Measurements from ENCODE around the gene REST. TPM values are rescaled to one million over a fixed set of nuclear protein-coding genes. Genes with fewer than 3 reads are reported as not detected.

Gene REST
- total RNA-seq, 1 experiment from 2014 or later = 38.8 TPM

DNA sequence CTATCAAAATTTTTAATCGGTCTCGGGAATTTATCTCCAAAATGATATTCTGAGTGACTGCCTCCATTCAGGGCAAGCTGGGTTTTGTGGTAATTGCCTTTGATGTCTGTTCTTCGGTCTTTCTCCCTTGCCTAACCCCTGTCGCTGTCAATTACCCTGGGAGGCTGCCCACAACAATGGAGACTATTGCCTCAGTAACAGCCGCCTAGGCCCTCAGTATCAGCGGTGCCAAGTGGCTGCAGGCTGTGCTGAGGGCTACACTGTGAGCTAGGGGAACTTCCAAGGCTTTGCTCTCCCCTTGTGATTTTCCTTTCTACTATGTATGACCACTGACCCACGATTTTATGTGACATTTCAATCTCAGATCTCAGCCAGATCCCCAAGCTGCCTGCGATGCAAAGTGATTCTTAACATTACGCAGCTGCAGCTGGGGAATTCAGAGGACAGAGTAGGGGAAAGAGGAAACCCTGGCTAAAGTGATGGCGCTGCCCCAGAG, 36.3 kb upstream of the REST start:
- no peak for ATAC-seq
- no TSS peak for BruUV-seq (replicated peaks)
- POLR2A ChIA-PET = no interaction called here

DNA sequence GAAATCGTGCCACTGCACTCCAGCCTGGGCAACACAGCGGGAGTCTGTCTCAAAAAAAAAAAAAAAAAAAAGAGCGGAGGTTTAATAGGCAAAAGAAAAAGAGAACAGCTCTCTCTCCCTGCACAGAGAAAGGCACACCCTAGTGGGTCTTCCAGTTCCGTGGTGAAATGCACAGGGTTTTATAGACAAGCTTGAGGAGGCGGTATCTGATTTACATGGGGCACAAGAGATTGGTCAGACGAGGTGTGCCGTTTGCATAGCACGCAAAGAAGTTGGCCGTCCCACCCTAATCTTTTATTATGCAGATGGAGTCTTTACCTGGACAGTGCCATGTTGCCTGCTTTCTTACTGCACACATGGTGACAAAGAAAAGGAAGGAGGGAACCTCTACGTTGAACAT, 33.5 kb upstream of the REST start:
- Histone ChIP-seq H3K27me3 (ENCODE audit: control insufficient read depth, insufficient read depth, low read length) (no peaks in the 10 kb centered on the region), H3K36me3 (ENCODE audit: control insufficient read depth, insufficient read depth, low read length) (no peaks in the 10 kb centered on the region), H3K27ac (ENCODE audit: low read length) (no peak overlapping the region), H3K4me3 (ENCODE audit: low read depth in 2 of 2, low read length in 2 of 2) (no peak overlapping the region), H3K4me1 (ENCODE audit: control insufficient read depth, insufficient read depth, low read length) (no peaks in the 10 kb centered on the region), H3K9me3 (ENCODE audit: control insufficient read depth, insufficient read depth, low read depth, low read length) (no peaks in the 10 kb centered on the region)
- POLR2A ChIA-PET = no interaction called here
- ATAC-seq = no peak
- TF ChIP-seq TCF7L2 (IDR thresholded peaks at IDR 0.05; ENCODE audit: low read depth, low read length) = no peak
- no peak for TF ChIP-seq CTCF (IDR thresholded peaks at IDR 0.05)
- TF ChIP-seq POLR2AphosphoS5 (IDR thresholded peaks at IDR 0.05; ENCODE audit: low read depth, low read length) = no peak
- TF ChIP-seq SIN3A (IDR thresholded peaks at IDR 0.05; ENCODE audit: borderline replicate concordance, insufficient read depth, low read depth, low read length) = no peak
- TF ChIP-seq, protein P1, sequence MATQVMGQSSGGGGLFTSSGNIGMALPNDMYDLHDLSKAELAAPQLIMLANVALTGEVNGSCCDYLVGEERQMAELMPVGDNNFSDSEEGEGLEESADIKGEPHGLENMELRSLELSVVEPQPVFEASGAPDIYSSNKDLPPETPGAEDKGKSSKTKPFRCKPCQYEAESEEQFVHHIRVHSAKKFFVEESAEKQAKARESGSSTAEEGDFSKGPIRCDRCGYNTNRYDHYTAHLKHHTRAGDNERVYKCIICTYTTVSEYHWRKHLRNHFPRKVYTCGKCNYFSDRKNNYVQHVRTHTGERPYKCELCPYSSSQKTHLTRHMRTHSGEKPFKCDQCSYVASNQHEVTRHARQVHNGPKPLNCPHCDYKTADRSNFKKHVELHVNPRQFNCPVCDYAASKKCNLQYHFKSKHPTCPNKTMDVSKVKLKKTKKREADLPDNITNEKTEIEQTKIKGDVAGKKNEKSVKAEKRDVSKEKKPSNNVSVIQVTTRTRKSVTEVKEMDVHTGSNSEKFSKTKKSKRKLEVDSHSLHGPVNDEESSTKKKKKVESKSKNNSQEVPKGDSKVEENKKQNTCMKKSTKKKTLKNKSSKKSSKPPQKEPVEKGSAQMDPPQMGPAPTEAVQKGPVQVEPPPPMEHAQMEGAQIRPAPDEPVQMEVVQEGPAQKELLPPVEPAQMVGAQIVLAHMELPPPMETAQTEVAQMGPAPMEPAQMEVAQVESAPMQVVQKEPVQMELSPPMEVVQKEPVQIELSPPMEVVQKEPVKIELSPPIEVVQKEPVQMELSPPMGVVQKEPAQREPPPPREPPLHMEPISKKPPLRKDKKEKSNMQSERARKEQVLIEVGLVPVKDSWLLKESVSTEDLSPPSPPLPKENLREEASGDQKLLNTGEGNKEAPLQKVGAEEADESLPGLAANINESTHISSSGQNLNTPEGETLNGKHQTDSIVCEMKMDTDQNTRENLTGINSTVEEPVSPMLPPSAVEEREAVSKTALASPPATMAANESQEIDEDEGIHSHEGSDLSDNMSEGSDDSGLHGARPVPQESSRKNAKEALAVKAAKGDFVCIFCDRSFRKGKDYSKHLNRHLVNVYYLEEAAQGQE (IDR thresholded peaks at IDR 0.05; ENCODE audit: insufficient read depth in 1 of 2, low read depth in 2 of 2, low read length in 1 of 2) = no peak
- BruUV-seq (replicated peaks) = no TSS peak
- CTCF ChIA-PET = interaction anchor here (0.6 kb wide), 1 partner anchor 8 kb away, joined by 9 read pairs; no protein-coding TSS in a partner anchor
- in situ Hi-C loops (cut with HindIII; ENCODE audit: low pct_unique_long_range_greater_than_20kb, low sequenced_read_pairs) (no loop called here), intact Hi-C loops (cut with micrococcal nuclease; ENCODE audit: unreplicated experiment) (no loop called here)
- DNase-seq (ENCODE audit: low read depth, low spot score) = no peak

More for the DNA sequence above, 36.3 kb upstream of the REST start:
- CTCF ChIA-PET = no interaction called here
- Histone ChIP-seq H3K27me3 (ENCODE audit: control insufficient read depth, insufficient read depth, low read length) (no peaks in the 10 kb centered on the region), H3K4me3 (ENCODE audit: low read depth in 2 of 2, low read length in 2 of 2) (no peak overlapping the region), H3K9me3 (ENCODE audit: control insufficient read depth, insufficient read depth, low read depth, low read length) (no peaks in the 10 kb centered on the region), H3K4me1 (ENCODE audit: control insufficient read depth, insufficient read depth, low read length) (no peaks in the 10 kb centered on the region), H3K36me3 (ENCODE audit: control insufficient read depth, insufficient read depth, low read length) (no peaks in the 10 kb centered on the region), H3K27ac (ENCODE audit: low read length) (no peak overlapping the region)
- TF ChIP-seq CTCF (IDR thresholded peaks at IDR 0.05) (no peak), POLR2AphosphoS5 (IDR thresholded peaks at IDR 0.05; ENCODE audit: low read depth, low read length) (no peak), SIN3A (IDR thresholded peaks at IDR 0.05; ENCODE audit: borderline replicate concordance, insufficient read depth, low read depth, low read length) (no peak), TCF7L2 (IDR thresholded peaks at IDR 0.05; ENCODE audit: low read depth, low read length) (no peak)
- TF ChIP-seq, protein P1 (IDR thresholded peaks at IDR 0.05; ENCODE audit: insufficient read depth in 1 of 2, low read depth in 2 of 2, low read length in 1 of 2) = no peak
- intact Hi-C loops (cut with micrococcal nuclease; ENCODE audit: unreplicated experiment) (no loop called here), in situ Hi-C loops (cut with HindIII; ENCODE audit: low pct_unique_long_range_greater_than_20kb, low sequenced_read_pairs) (no loop called here)
- DNase-seq (ENCODE audit: low read depth, low spot score) = no peak

Measured in Panc1 (cell line).